Measurements from ENCODE around the gene PXDC1.

Gene PXDC1

GRCh38 chr6:3746696-3747095, 4.8 kb downstream of the PXDC1 start:
- DNase-seq (ENCODE audit: low read depth) = no peak

GRCh38 chr6:3746119-3746691, 5.3 kb downstream of the PXDC1 start:
- no peak for DNase-seq (ENCODE audit: low read depth)

DNA sequence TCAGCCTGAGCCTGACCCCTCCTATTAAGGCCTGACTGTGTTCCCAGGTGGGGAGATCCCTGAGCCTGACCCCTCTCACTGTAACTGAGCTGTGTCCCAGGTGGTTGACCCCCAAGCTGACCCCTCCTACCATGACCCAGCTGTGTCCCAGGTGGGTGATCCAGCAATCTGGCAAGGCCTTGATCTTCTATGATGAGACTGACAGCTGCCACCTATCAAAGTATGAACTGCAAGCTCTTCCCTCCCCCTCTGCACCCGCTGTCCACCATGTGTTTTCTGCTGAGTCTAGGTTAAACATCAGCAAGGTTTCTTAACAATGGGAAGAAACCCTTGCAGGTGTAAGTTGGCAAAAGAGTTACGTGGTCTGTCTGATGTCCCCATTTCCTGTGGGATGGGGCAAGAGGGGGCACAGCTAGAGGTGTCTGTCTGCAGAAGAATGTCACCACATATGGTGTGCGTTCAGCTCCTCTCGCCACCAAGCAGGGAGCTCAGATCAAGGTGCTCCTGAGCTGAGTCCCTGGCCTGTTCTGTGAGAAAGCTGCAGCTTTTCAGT, 5.9 kb downstream of the PXDC1 start:
- no peak for DNase-seq (ENCODE audit: low read depth)

GRCh38 chr6:3744901-3745470, 6.5 kb downstream of the PXDC1 start:
- DNase-seq (ENCODE audit: low read depth) = no peak

- DNase-seq (ENCODE audit: low read depth) = no peak
Measured at GRCh38 chr6:3744211-3744900, 7.2 kb downstream of the PXDC1 start.

DNA sequence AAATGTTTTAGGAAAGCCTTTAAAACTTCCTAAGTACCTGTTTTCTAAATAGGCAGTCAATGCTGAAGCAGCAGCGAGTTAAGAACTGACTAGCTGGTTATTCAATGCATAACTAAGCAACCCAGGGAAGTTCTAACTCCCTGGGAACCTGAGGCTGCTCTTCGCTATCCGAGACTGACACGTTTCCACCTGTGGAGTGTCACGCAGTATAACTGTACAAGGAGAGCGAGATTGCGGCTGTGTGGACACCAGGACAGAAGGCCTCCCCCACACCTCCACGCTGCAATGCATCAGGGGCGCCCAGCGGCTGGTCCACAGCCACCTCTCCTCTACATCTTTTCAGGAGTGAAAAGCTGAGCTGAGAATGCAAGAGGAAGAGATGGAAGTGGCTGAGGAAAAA, 8.0 kb downstream of the PXDC1 start:
- no peak for DNase-seq (ENCODE audit: low read depth)

GRCh38 chr6:3742426-3743344, 8.8 kb downstream of the PXDC1 start:
- no peak for DNase-seq (ENCODE audit: low read depth)

DNA sequence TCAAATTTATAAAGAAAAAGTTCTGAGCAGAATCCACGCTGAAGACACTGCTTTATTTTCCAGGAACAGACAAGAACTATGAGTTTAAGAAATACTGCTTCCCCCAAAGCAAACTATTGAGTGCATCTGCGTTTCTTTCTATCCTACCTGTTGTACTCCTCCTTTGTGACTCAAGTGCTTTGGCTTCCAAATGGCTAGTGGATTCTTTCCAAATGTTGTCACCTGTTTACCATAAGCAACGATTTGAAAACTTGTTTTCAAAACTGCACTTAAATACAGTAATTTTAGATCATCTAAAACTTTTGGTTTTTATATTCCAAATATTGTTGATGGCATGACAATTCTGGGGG, 9.5 kb downstream of the PXDC1 start:
- no peak for DNase-seq (ENCODE audit: low read depth)

DNA sequence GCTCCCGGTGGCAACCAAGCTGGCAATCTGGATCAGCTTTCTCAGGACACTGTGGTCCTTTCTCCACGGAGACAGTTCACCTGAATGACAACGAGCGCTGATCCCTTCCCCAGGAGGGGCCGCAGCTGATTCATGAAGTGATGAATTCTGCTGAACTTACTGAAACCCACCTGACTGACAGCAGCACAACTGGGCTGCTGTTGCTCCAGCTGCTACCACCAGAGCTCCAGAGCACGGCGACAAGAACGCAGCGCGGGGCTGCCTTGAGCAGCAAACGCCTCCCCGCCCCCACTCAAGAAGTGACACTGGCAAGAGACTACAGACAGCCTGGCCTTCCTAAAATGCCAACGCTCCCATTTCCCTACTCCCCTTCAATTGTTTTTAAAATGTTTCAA, 10.0 kb downstream of the PXDC1 start:
- DNase-seq (ENCODE audit: low read depth) = no peak

DNA sequence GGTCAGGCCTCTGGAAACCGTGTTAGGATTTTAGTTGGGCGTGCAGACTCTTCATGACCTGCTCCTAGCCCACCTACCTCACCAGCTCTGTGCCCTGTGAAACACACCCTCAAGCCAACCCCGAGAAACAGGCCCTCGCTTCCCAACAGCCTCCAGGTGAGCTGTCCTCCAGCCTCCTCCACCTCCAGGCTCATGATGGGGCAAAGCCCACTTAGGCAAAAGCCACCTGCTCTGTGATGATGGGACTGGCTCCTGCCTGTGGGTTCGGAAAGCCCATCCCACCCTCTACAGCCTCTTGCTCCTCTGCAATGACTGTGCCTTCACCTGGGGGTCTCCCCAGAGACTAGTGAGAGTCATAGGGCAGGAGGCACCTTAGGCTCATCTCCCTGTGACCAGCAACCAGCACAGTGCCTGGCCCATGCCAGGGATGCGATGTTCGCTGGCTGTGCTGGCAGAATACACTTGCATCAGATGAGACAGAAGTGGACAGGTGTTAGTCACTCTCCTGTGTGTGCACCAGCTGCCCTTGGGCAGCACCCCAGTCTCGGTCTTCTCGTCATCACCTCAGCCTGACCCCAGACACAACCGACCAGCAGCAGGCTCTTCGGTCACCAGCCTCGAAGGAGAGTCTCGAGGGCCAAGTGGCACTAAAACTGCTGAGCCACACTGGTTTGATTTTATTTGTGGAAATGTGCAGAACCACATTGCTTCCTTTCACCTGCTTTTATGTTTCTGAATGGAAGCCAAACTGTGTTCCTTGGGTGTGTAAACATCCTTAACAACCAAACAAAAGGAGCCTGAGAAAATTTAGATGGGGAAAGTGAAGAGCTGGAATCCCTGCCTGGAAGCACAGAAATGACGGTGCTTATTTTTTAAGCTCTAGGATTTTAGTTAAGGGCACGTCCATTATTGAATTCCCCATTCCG, 10.7 kb downstream of the PXDC1 start:
- no peak for DNase-seq (ENCODE audit: low read depth)

DNA sequence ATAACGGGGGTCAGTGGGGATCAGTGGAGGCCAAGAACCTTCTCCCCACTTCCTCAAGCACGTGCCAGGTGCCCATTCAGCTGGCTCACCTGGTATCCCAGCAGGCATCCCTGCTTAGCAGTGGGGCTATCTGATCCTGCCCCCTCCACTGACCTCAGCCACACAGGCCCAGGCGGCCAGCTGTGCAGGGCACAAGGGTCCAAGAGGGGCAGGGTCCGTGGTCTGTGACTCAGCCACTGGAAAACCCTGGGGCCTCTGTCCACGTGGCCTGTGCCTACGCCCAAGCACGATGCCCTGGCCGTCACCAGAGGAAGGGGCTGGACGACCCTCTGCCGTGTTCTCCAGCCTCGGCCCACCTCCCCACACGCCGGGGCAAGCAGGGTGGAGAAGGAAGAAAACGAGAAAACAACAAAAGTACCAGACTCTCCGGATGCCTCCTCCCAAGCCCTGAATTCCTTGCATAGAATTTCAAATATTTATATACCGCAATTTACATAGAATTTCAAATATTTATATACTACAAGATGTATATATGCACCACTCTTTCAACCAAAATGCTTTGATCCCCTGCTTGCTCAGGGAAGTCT, 12.1 kb downstream of the PXDC1 start:
- DNase-seq (ENCODE audit: low read depth) = no peak

- DNase-seq (ENCODE audit: low read depth) = no peak
Measured at GRCh38 chr6:3738381-3739131, 13.0 kb downstream of the PXDC1 start.

GRCh38 chr6:3737831-3738210, 13.7 kb downstream of the PXDC1 start:
- no peak for DNase-seq (ENCODE audit: low read depth)

- DNase-seq (ENCODE audit: low read depth) = no peak
Measured at GRCh38 chr6:3737149-3737830, 14.2 kb downstream of the PXDC1 start.

GRCh38 chr6:3735029-3735605, 16.4 kb downstream of the PXDC1 start:
- no peak for DNase-seq (ENCODE audit: low read depth)

GRCh38 chr6:3734023-3734422, 17.5 kb downstream of the PXDC1 start:
- no peak for DNase-seq (ENCODE audit: low read depth)

GRCh38 chr6:3733321-3733925, 18.1 kb downstream of the PXDC1 start:
- no peak for DNase-seq (ENCODE audit: low read depth)

DNA sequence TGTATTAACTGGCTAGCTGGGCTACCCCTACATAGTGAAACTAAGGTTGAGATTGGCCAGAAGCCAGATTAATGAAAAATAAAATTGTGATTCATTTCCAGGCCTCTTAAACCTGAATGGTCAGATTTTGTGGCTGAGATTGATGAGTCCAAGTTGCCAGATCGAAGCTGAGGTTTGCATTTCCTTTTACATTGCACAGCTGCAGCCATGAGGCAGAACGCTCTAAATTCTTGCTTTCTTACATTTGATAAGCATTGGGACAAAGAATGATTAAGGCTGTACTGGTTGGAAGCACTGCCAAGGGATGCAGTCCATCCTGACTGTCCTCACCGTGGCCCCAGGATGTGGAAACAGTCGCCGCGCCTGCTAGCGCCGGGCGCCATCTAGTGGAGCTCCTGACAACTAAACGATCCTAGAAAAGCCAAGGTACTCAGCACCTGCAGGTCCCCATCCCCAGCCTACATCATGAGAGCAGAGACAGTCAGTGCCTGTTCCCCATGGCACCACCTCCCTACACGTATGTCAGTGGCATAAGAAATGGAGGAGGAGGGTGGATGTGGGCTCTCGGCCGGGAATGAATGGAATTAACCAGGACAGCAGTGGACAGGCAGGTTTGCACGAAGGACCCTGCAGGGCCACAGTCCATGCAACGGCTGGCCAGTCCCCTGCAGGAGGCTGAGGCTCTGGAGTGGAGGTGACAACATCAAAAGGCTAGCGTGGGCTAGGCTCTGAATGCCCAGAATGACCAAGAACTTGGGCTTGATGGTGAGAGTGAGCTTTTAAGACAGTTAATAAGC, 19.0 kb downstream of the PXDC1 start:
- DNase-seq (ENCODE audit: low read depth) = no peak

Measured in HS-27A (cell line).